PC-9 (cell line): ENCODE results near the gene GRAMD1C. TPM values are rescaled to one million over a fixed set of nuclear protein-coding genes. Genes with fewer than 3 reads are reported as not detected.

Experiments
- BruUV-seq: library from RNA; stranded (reverse); fragments of 400-500 nt; replicated peaks from 2 replicates; lab custom pipeline; 2021; lab: Mats Ljungman, UMichigan
- CTCF ChIA-PET: fragments of 300-600 bp; sonication (Branson Sonifier 250); formaldehyde crosslinking; loops from one replicate; lab custom pipeline; 2022; ENCODE audit warnings: antibody characterized with exemption; lab: Charles Lee
- POLR2A ChIA-PET: fragments of 300-600 bp; sonication (Branson Sonifier 250); formaldehyde crosslinking; loops from one replicate; lab custom pipeline; 2022; ENCODE audit warnings: antibody characterized with exemption; ENCODE audit not compliant: unreplicated experiment; lab: Charles Lee
- DNase-seq, 2 experiments: peaks; one replicate each; pipeline versions ENCODE4 v3.0.0 to v3.0.0-alpha.2; 2015 to 2022; ENCODE audit warnings: mixed read lengths in 1 of 2
- H2AFZ ChIP-seq: fragments of 200-600 bp; sonication (generic); 2 replicates; pipeline ENCODE4 v1.8.1; 2017; ENCODE audit warnings: antibody characterized with exemption
- H3F3A ChIP-seq: fragments of 200-600 bp; sonication (generic); 2 replicates; pipeline ENCODE4 v1.8.1; 2017; ENCODE audit warnings: antibody characterized with exemption, mild to moderate bottlenecking, low read depth; ENCODE audit not compliant: insufficient read depth
- H3K27ac ChIP-seq: fragments of 200-600 bp; sonication (generic); 2 replicates; pipeline ENCODE4 v1.6.1; 2016; ENCODE audit warnings: mixed run types
- H3K27me3 ChIP-seq: fragments of 200-600 bp; sonication (generic); 2 replicates; pipeline ENCODE4 v1.6.1; 2016; ENCODE audit warnings: low read depth, mixed run types; ENCODE audit not compliant: insufficient read depth
- H3K36me3 ChIP-seq: fragments of 200-600 bp; sonication (generic); 2 replicates; pipeline ENCODE4 v1.6.1; 2016; ENCODE audit warnings: low read depth, mixed run types
- H3K4me1 ChIP-seq: fragments of 200-600 bp; sonication (generic); replicated peaks from 2 replicates; pipeline ENCODE4 v1.6.1; 2016; ENCODE audit warnings: mixed run types; ENCODE audit not compliant: insufficient read depth
- H3K4me2 ChIP-seq: fragments of 200-600 bp; sonication (generic); 2 replicates; pipeline ENCODE4 v1.6.1; 2017; ENCODE audit warnings: mixed run types
- H3K4me3 ChIP-seq: fragments of 200-600 bp; sonication (generic); 2 replicates; pipeline ENCODE4 v1.6.1; 2016; ENCODE audit warnings: mixed run types
- H3K79me2 ChIP-seq: fragments of 200-600 bp; sonication (generic); 2 replicates; pipeline ENCODE4 v1.6.1; 2017; ENCODE audit warnings: low read depth, mixed run types
- H3K9me2 ChIP-seq: fragments of 200-600 bp; sonication (generic); 2 replicates; pipeline ENCODE4 v1.8.1; 2017; ENCODE audit warnings: mild to moderate bottlenecking; ENCODE audit not compliant: insufficient read depth
- H3K9me3 ChIP-seq: fragments of 200-600 bp; sonication (generic); 2 replicates; pipeline ENCODE4 v1.8.1; 2016; ENCODE audit warnings: low read depth; ENCODE audit not compliant: insufficient read depth
- H4K20me1 ChIP-seq: fragments of 200-600 bp; sonication (generic); 2 replicates; pipeline ENCODE4 v1.8.1; 2017; ENCODE audit not compliant: insufficient read depth
- CTCF ChIP-seq: fragments of 200-600 bp; sonication (generic); conservative IDR thresholded peaks from 2 replicates; pipeline ENCODE4 v1.6.1; 2017; ENCODE audit warnings: mixed run types, antibody characterized with exemption, mild to moderate bottlenecking, moderate library complexity
- EZH2 ChIP-seq: fragments of 200-600 bp; sonication (generic); IDR thresholded peaks from 2 replicates; pipeline ENCODE4 v1.8.0; 2017; ENCODE audit warnings: antibody characterized with exemption, low read depth
- intact Hi-C: fragments of 100-400 bp; cut with micrococcal nuclease; formaldehyde crosslinking; loops from one replicate; pipeline ENCODE4 v1.10.0; 2022; ENCODE audit not compliant: unreplicated experiment
- total RNA-seq: library from RNA; stranded (reverse); gene quantifications from 2 replicates; pipeline ENCODE4 v1.2.3, GENCODE V29; 2021

The GRAMD1C gene
- total RNA-seq, 1 experiment from 2014 or later = 14.7 TPM

- H3K79me2 ChIP-seq = no peaks in the 10 kb centered on the region
- POLR2A ChIA-PET = no interaction called here
- TF ChIP-seq CTCF = no peak
- TF ChIP-seq EZH2 = no peak
- no peaks in the 10 kb centered on the region for H3K9me2 ChIP-seq
- no TSS peak for BruUV-seq
- no peaks in the 10 kb centered on the region for H3K4me1 ChIP-seq
- CTCF ChIA-PET = no interaction called here
- H3F3A ChIP-seq = no peaks in the 10 kb centered on the region
- DNase-seq = no peak
- no peak overlapping the region for H3K4me3 ChIP-seq
- no peak overlapping the region for H3K4me2 ChIP-seq
- no peaks in the 10 kb centered on the region for H4K20me1 ChIP-seq
- H3K27ac ChIP-seq = no peak overlapping the region
- H3K9me3 ChIP-seq = no peaks in the 10 kb centered on the region
- H2AFZ ChIP-seq = no peak overlapping the region
- H3K27me3 ChIP-seq = no peaks in the 10 kb centered on the region
- H3K36me3 ChIP-seq = 0 out of 2 replicates have a peak, but pooled peaks cover 10% of the 10 kb centered on the region
- intact Hi-C loops = no loop called here
Observed at GRCh38 chr3:113805249-113805648, 33.3 kb upstream of the GRAMD1C start.

- ChIA-PET POLR2A (no interaction called here), CTCF (no interaction called here)
- H3K27ac ChIP-seq = no peak overlapping the region
- intact Hi-C loops = no loop called here
- H3K4me3 ChIP-seq = no peak overlapping the region
- TF ChIP-seq EZH2 (no peak), CTCF (no peak)
- H3K27me3 ChIP-seq = no peaks in the 10 kb centered on the region
- no peaks in the 10 kb centered on the region for H4K20me1 ChIP-seq
- no peaks in the 10 kb centered on the region for H3K4me1 ChIP-seq
- H3K9me2 ChIP-seq = no peaks in the 10 kb centered on the region
- H3K36me3 ChIP-seq = no peaks in the 10 kb centered on the region
- no peaks in the 10 kb centered on the region for H3F3A ChIP-seq
- H3K79me2 ChIP-seq = no peaks in the 10 kb centered on the region
- no peak for DNase-seq
- H2AFZ ChIP-seq = no peak overlapping the region
- no peak overlapping the region for H3K4me2 ChIP-seq
- no TSS peak for BruUV-seq
- H3K9me3 ChIP-seq = no peaks in the 10 kb centered on the region
Observed at GRCh38 chr3:113812854-113813253, 25.7 kb upstream of the GRAMD1C start.

GRCh38 chr3:113819866-113820265 lies 18.7 kb upstream of the GRAMD1C start:
- no peaks in the 10 kb centered on the region for H4K20me1 ChIP-seq
- no peaks in the 10 kb centered on the region; the same call in 1 of the 2 replicates for H3K4me1 ChIP-seq
- no peak for DNase-seq
- no peaks in the 10 kb centered on the region for H3K79me2 ChIP-seq
- H3F3A ChIP-seq = 0 out of 2 replicates have a peak, but pooled peaks cover 2% of the 10 kb centered on the region
- no peaks in the 10 kb centered on the region for H3K27me3 ChIP-seq
- no peak overlapping the region for H3K4me3 ChIP-seq
- H3K9me2 ChIP-seq = no peaks in the 10 kb centered on the region
- no TSS peak for BruUV-seq
- H3K9me3 ChIP-seq = no peaks in the 10 kb centered on the region
- H3K27ac ChIP-seq = no peak overlapping the region
- POLR2A ChIA-PET = no interaction called here
- no peak overlapping the region for H2AFZ ChIP-seq
- H3K36me3 ChIP-seq = no peaks in the 10 kb centered on the region
- intact Hi-C loops = no loop called here
- CTCF ChIA-PET = interaction anchor here (0.8 kb wide), 1 partner anchor 77 kb away, joined by 12 read pairs; no protein-coding TSS in a partner anchor
- no peak overlapping the region for H3K4me2 ChIP-seq
- no peak for TF ChIP-seq EZH2
- no peak for TF ChIP-seq CTCF
